Activated T-cell treated with anti-CD3 and anti-CD28 coated beads, Interleukin-2, amount 50 U/mL, for 1 hour (primary cell): ENCODE measurements around the gene RHOT2.
A peak's percentile ranks its signal among the peaks of the same experiment; 100 is the strongest.

Experiments used
- DNase-seq: peaks from one replicate; pipeline ENCODE4 v3.0.0-alpha.2; 2020

Gene RHOT2

GRCh38 chr16:648071-648780 is 19.7 kb upstream of the RHOT2 start:
- DNase-seq = peak; percentile 41

- DNase-seq = peak; percentile 91
Measured at GRCh38 chr16:648781-649589, 18.9 kb upstream of the RHOT2 start, which contains the start of gene WDR90. Gene WDR90 (plus strand): TSS chr16:649365. CDS start chr16:649417, 52 bp downstream.

- DNase-seq = no peak
Measured at GRCh38 chr16:649631-650030, 18.3 kb upstream of the RHOT2 start.

- DNase-seq = no peak
Measured at GRCh38 chr16:651844-652243, 16.1 kb upstream of the RHOT2 start.

- no peak for DNase-seq
Measured at GRCh38 chr16:652454-653305, 15.3 kb upstream of the RHOT2 start.

GRCh38 chr16:654034-654433 is 13.9 kb upstream of the RHOT2 start:
- DNase-seq = no peak

GRCh38 chr16:657487-657886 is 10.4 kb upstream of the RHOT2 start:
- no peak for DNase-seq

- no peak for DNase-seq
Measured at GRCh38 chr16:658679-659571, 9.0 kb upstream of the RHOT2 start.

- no peak for DNase-seq
Measured at GRCh38 chr16:659618-660017, 8.3 kb upstream of the RHOT2 start.

- DNase-seq = no peak
Measured at GRCh38 chr16:660132-660458, 7.8 kb upstream of the RHOT2 start.

- peak; percentile 69 for DNase-seq
Measured at GRCh38 chr16:660459-661183, 7.3 kb upstream of the RHOT2 start.

- DNase-seq = no peak
Measured at GRCh38 chr16:661184-661821, 6.6 kb upstream of the RHOT2 start.

- no peak for DNase-seq
Measured at GRCh38 chr16:662095-662494, 5.8 kb upstream of the RHOT2 start.

GRCh38 chr16:662597-662996 is 5.3 kb upstream of the RHOT2 start:
- DNase-seq = no peak

- no peak for DNase-seq
Measured at GRCh38 chr16:666572-666971, 1.4 kb upstream of the RHOT2 start.

- no peak for DNase-seq
Measured at GRCh38 chr16:667113-667779, 686 bp upstream of the RHOT2 start.

- DNase-seq = no peak
Measured at GRCh38 chr16:668519-669171, 713 bp downstream of the RHOT2 start.

GRCh38 chr16:669666-670065 is 1.7 kb downstream of the RHOT2 start:
- no peak for DNase-seq

GRCh38 chr16:670485-671352 is 2.8 kb downstream of the RHOT2 start:
- DNase-seq = no peak
